Gastroesophageal sphincter (tissue), 3 donors: ENCODE measurements around the gene GUCY1A2.

Source experiments
- EP300 ChIP-seq: sonication (generic); formaldehyde crosslinking; IDR thresholded peaks from one replicate; pipeline ENCODE4 v1.6.1; 2017; ENCODE audit warnings: antibody characterized with exemption, mild to moderate bottlenecking
- TF ChIP-seq, protein P1 (sequence below), 4 experiments: fragments of 200-600 bp in 2 of 4; fragments of 450-650 bp in 2 of 4; sonication (generic) in 1 of 4; IDR thresholded peaks; one replicate each; pipeline ENCODE4 v1.5.1; 2017 to 2019; ENCODE audit warnings: antibody characterized with exemption in 4 of 4, mild to moderate bottlenecking in 2 of 4, moderate library complexity in 2 of 4

DNA sequence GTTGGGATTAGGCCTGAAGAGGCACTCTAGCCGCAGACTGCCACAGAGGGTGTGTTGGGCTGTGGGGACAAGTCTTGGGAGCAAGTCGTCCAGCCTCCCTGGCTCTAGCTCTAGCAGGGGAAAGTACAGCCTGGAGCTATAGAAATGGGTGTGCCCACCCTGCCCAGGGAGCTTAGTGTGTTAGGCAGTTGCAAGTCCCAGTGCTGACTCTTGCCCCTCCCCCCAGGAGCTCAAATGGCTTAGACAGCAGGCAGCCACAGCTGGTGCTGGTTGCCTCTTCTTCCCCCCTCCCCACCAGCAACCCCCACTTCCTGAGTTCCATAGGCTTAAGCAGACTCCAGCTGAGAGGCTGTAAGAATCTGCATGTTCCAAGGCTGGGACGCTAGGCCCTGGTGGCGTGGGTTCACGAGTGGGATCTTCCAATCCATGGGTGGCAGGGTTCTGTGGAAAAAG lies 61.2 kb downstream of the GUCY1A2 start:
- TF ChIP-seq, protein P1, sequence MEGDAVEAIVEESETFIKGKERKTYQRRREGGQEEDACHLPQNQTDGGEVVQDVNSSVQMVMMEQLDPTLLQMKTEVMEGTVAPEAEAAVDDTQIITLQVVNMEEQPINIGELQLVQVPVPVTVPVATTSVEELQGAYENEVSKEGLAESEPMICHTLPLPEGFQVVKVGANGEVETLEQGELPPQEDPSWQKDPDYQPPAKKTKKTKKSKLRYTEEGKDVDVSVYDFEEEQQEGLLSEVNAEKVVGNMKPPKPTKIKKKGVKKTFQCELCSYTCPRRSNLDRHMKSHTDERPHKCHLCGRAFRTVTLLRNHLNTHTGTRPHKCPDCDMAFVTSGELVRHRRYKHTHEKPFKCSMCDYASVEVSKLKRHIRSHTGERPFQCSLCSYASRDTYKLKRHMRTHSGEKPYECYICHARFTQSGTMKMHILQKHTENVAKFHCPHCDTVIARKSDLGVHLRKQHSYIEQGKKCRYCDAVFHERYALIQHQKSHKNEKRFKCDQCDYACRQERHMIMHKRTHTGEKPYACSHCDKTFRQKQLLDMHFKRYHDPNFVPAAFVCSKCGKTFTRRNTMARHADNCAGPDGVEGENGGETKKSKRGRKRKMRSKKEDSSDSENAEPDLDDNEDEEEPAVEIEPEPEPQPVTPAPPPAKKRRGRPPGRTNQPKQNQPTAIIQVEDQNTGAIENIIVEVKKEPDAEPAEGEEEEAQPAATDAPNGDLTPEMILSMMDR (IDR thresholded peaks at IDR 0.05): no peak
- no peak for TF ChIP-seq EP300
